HL-60/S4 treated with retinoic acid at 250 ng/mL for 4 days and 3 days (cell line): ENCODE data around the gene DAPL1.

Source experiments
- in situ Hi-C: fragments of 300-500 bp; cut with MboI; formaldehyde crosslinking; loops from 2 replicates; pipeline ENCODE4 v1.7.0; 2022; ENCODE audit warnings: low sequenced_read_pairs

Gene DAPL1, protein sequence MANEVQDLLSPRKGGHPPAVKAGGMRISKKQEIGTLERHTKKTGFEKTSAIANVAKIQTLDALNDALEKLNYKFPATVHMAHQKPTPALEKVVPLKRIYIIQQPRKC

GRCh38 chr2:158795195-158795924 lies at the start of gene DAPL1:
TSS of gene DAPL1 (plus strand) at chr2:158795317. CDS start at chr2:158795373, 56 bp downstream.
- in situ Hi-C loops = no loop called here

DNA sequence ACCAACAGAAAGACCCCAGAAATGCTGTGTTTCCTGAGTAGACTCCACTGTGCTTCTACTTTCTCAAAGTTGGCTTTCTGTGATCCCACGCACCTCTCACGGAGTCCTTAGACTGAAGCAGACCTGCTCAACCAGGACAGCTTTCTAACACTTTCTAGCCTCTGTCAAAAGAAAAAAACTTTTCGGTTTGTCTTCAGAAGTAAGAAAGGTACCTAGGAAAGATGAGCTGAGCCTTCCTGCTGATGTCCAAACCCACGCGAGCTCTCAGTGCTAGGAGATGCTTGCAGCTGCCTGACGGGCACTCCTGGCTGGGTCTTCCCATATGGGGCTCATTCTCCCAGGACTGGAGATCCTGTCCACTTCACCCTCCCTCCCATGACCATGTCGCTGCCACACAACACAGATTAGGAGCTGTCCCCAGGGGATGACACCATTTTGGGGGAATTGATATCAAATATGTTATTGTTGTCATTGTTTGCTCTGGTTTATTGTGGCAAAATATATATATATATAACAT lies 49.2 kb upstream of the DAPL1 start:
- in situ Hi-C loops = loop anchor here (10.0 kb wide), 1 partner anchor 711 kb away; no protein-coding TSS in a partner anchor

GRCh38 chr2:158746488-158746887 lies 48.6 kb upstream of the DAPL1 start:
- in situ Hi-C loops = loop anchor here (10.0 kb wide), 1 partner anchor 712 kb away; no protein-coding TSS in a partner anchor

DNA sequence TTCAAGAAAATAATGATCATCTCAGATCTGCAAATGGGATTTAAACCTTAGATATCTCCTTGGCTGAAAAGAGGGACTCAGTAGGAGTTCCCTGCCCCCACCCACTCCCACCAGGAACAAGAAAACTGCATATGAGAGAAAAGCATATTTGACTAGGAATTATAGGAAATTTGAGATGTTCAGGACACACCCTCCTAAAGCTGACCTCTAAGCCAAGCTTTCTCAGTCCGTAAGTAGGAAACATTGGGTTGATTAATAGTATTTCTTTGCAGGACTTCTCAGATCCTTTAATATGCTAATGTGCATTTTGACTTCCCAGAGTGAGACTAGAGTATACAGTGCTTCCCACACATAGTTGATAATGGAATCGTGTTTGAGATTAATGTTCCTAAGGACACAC lies 47.8 kb upstream of the DAPL1 start:
- in situ Hi-C loops = loop anchor here (10.0 kb wide), 1 partner anchor 712 kb away; no protein-coding TSS in a partner anchor

DNA sequence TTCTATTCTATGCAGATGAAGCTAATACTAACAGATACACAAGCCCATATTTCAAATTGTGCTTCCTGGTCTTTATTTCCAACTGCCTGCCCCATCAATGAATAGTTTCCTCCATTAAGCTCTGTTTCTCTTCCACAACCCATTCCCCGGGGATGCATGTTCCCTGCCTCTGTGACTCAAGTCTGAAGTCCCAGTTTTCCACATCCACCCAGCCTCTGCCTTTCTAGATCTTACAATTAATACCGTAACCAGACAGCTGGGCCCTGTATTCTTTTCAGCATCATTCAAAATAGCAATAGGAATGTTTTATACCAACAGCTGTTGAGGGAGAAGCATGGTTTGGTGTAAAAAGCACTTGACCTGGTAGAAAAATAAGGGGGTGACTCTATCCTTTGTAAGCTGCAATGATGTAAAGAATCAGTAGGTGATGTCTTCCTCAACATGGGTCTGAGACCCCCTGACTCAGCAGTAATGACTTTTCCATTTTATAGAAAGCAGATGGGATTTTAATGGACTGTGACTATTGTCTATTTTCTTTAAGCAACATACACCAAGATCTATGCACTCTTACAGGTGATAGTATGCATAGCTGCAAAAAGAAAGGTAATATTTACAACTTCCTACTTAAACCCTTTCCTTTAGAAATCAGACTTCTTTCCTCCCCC lies 46.1 kb upstream of the DAPL1 start:
- in situ Hi-C loops = loop anchor here (10.0 kb wide), 1 partner anchor 714 kb away; no protein-coding TSS in a partner anchor

- in situ Hi-C loops = no loop called here
Observed at GRCh38 chr2:158750458-158751125, 44.5 kb upstream of the DAPL1 start.

- in situ Hi-C loops = no loop called here
Observed at GRCh38 chr2:158753641-158754611, 41.2 kb upstream of the DAPL1 start.

DNA sequence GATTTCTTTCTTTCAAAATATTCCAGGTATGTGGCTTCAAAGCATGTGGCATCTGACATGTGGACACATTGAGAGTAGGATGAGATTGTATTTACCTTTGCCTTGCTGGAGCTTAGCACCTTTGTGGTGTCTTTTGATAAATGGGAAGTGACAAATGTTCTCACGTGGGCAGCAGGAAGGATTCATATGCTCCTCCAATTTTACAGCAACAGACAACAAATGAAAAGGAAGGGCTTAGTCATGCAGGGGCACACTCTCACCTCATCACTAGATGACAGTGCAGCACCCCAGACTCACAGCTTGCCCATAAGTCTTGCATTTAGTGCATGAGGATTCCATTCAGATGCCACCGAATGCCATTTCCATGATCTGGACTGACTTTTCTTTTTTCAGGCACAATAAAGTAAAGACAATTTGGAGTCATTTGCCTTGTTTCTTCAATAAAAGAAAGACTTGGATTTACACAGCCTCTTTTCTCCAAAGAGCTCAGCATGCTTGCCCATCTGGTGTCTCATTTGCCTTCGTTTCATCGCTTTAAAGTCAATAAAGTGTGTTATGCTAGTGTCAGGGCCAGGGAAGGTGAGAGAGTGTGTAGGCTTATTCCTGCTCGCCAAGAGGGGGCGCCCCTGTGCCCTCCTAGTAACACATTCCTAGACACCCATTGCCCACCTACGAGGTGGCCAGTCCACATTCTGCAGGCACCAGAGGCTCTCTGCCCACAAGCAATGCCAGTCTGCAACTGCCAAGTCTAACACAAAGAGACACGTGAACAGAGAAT lies 39.6 kb upstream of the DAPL1 start:
- in situ Hi-C loops = no loop called here

GRCh38 chr2:158756331-158756730 lies 38.8 kb upstream of the DAPL1 start:
- in situ Hi-C loops = no loop called here

DNA sequence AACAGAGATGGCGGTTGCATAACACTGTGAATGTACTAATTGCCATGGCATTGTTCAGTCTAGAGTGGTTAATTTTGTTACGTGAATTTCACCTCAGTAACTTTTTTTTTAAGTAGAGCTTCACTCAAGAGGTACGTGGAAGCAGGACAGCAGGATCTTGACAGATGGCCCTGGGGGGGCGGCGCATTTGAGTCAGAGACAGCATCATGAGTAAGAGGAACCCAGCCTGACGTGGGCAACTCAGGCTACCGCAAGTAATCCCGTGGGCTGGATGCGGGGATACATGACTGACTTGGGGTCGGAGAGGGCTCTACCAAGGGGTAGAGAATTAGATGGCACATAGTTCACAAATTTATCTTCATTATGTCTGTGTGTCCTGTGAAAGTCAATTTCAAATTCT lies 38.1 kb upstream of the DAPL1 start:
- in situ Hi-C loops = no loop called here

DNA sequence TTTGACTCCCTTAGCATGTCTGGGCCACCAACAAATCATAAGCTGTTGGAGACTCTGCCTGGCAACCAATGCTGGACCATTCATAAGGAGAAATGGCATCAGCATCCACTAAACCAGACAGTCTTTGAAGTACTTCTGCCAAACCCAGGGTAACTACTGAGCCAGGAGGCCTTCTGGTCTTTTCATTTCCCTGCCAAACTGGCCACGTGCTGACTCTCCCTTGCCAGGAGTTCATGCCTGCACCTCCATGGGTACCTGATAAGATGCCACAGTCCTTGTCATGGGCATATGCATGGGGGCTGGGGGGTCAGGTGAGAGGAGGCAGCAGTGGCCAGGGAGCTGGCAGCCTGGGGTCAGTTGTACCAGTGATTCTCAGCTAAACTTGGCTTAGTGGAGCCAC lies 34.2 kb upstream of the DAPL1 start:
- in situ Hi-C loops = no loop called here

DNA sequence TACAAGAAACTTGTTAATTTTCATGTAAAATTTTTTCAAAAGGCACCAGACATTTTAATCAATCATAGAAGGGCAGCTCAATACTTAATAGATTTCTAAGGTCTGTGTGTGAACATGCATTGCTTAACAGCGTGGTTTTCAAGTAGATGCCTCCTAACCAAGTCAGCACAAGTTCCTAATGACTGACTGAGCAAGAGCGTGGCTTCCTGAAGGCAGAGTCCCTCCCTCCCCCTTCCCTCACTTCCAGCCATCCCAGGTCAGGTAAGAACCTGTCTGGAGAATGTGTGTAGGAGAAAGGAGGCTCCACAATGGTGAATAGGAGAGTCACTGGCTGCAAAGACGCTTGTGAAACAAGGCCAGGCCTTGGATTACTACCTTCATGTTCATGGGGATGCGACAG lies 33.5 kb upstream of the DAPL1 start:
- in situ Hi-C loops = no loop called here

DNA sequence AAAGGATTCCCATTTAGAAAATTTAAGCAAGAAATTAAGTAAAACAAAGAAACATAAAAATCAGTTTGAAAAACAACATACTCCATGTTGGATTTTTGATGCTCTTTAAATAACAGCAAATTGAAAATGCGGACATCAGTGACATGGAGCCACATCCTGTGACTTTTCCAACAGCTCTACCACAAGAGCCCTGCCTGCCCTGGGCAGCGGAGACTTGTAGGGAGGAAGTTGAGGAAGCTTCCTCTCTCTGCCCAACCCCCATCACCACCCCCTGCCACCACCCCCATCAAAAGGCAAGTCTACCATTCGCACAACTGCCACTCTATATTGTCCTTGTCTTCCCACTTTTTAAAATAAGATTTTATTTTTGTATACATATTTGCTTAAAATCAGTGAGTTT lies 32.8 kb upstream of the DAPL1 start:
- in situ Hi-C loops = no loop called here

DNA sequence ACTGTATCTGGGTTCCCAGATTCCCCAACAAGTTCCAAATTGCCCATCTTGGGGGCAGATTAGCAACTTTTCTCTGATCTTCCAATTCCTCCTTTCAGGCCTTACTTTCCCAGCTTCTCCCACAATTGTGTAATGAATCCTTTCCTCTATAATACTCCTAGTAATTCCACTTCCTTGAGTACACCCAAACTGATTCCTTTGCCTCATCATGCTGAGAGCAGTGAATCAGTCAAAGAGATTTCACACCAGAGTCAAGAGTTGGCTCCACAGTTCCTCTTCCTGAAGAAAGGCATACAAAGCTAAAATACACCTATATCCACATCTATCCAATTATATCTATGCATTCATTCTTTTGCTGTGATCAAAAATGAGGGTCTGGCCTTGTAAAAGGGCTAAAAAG lies 28.6 kb upstream of the DAPL1 start:
- in situ Hi-C loops = no loop called here

DNA sequence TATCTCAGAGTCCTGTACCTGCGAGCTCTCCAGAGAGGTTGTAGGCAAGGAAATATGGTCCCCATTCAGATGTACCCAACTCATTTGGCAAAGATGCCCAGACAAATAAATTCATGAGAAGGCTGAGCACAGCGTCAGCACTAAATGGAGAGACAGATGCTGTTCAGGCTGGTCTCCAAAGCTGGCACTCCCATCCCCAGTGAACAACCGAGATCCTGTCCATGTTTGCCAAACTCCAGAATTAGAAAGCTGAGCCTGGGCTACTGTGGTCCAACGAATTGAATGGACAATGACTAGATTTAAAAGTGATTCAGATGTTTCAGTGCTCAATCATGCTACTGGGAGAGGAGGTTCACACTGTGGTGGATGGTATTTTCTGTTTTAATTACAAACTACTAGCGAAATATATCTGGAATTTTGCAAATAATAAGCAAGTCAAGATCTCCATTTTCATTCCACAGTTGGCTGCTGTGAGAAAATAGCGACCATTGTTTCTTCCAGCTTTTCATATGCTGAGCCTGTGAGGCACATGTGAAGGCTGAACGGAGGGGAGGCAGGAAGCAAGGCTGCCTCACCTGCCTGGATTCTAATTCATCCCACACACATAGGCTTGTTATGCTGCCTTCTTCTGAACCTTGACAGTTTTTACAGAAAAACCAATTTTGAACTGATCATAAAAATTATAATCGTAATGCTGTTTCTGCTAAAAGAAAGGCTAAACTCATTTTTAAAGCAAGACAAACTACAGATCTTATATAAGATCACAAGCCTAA lies 22.6 kb upstream of the DAPL1 start:
- in situ Hi-C loops = no loop called here

DNA sequence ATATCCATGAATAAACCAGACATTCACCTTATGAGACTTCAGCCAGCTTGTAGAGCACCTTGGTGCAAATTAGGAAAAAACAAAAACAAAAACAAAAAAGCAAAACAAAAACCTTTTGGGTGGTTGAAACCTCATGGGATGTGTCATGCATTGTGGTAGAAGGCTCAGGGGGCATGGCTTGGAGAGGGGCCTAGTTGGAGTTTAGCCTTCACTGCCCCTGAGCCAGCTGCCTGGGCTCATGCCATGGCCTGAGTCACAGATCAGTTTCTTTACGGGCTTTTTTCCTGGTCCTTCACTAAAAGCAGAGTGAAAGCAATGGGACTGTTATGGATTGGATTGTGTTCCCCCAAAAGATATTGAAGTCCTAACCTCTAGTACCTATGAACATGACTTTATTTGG lies 22.0 kb upstream of the DAPL1 start:
- in situ Hi-C loops = no loop called here

DNA sequence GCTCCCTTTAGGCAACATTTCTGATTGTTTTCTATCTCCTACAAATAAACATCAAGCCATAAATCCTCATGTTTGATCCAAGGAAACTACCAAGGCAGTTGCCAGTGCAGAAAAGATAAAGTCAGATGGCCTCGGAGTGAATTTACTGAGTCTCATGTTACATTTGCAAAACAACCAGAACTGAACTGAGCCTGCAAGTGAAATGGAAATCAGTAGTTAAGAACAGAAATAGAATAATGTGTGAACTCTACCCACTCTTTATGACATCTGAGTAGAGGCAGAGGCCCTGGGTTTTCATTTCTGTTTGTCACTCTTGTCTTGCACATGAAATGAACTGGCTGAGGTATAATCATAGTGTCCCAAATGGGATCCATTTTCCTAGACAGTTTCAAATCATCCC lies 20.4 kb upstream of the DAPL1 start:
- in situ Hi-C loops = no loop called here

DNA sequence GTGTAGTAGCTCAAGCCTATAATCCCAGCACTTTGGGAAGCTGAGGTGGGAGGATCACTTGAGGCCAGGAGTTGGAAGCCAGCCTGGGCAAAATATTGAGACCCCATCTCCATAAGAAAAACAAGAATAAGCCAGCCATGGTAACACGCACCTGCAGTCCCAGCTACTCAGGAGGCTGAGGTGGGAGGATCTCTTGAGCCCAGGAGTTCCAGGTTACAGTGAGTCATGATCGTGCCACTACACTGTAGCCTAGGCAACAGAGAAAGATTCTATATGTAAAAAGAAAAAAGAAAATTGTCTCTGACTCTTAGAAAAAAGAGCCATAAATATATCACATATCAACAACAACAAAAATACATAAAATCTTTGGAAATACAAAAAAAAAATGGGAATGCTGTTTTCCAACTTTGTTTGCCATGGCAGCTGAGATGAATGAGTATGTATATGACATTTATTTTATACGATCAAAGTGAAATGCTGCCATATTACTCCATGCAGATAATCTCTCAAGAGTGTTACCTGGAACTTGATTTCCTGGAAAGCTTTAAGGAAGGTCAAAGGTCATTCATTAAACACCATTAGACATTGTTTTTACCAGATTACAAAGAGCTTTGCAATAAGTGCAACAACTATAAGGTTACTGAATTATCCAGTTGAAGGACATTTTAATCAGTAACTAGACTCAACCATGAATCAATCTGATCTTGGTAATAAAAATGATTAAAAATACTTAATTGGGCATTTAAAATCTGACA lies 19.7 kb upstream of the DAPL1 start:
- in situ Hi-C loops = no loop called here
